HG03135 (cell line): Measurements from ENCODE around the gene NFATC3.
A peak's percentile ranks its signal among the peaks of the same experiment; 100 is the strongest.

ENCODE experiments used
- ATAC-seq: cut with Tn5 transposase; IDR thresholded peaks from one replicate; pipeline ENCODE4 v1.9.1; 2021; ENCODE audit warnings: mild to moderate bottlenecking, moderate library complexity; ENCODE audit not compliant: unreplicated experiment

NFATC3 gene

DNA sequence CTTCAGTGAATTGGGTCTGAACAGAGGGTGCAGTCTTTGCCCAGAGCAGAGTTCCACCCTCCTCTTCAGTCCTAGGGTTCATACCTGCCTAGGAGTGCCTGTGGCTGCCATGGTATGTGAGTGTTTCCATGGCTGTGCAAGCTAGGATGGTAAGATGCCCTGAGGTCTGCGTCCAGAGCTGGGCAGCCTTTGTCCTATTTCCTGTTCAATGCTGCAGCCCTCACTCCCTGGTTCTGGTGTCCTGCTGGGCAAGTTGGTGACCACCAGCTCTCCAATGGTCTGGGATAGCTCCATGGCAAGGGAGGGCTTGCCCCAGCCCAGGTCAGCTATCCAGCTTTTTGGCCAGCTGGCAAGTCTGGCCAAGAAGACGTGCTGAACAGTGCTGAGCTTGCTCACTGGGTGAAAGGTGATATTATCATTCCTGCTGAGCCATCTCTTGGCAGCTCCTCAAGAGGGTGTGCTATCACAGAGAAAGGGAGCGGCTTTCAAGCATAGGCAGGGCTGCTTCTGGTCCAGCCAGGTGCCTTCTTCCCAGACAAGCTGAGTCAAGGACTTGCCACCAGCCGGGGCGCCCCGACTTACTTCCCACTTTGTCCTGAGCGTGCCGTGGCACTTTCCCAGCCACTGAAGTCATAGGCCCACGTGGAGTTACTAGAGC lies 13.0 kb upstream of the NFATC3 start:
- no peak for ATAC-seq

GRCh38 chr16:68073902-68074760 lies 11.0 kb upstream of the NFATC3 start:
- ATAC-seq: peak; percentile 9

DNA sequence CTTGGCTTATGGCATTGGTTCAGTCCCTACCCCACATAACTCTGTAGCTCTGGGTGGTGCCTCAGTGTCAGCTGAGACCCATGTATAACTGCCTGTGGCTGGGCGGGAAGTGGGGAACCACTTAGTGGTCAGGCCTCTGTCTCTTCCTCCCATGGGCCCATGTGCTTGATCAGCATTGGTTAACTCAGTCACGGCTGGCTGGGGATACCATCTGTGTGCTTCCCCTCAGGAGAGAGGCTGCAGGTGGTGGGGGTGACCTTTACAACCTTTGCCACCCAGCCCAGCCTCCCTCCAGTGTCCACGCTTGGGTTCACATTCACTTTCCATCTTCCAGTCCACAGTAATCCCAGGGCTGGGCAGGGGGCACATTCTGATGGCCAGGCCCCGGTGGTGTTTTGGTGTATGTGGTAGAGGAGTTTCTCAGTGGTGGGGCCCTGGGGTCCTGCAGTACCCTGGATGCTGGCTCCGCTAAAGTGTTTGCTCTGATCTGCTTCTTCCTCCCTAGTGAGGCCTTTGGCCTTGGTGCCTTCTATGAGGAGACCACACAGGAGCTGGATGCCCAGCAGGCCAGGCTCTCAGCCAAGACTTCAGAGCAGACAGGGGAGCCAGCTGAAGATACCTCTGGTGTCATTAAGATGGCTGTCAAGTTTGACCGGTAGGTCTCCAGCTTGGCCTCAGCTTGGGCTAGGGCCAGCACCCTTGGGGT lies 10.2 kb upstream of the NFATC3 start:
- ATAC-seq: peak; percentile 68

- no peak for ATAC-seq
Measured at GRCh38 chr16:68075980-68076379, 9.2 kb upstream of the NFATC3 start.

DNA sequence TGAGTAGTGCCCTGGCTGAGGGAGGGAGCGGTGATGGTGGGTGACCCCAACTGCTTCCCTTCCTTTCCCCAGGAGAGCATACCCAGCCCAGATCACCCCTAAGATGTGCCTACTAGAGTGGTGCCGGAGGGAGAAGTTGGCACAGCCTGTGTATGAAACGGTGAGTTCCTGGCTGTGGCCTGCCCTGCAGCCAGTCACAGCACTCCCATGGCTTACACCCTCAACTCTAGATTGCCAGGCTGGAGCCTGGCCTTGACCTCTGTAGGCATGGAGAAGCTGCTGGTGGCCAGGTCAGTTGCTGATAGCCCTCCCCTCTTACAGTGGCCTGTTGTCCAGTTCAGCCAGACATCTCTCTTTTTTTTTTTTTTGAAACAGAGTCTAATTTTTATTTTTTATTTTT lies 8.6 kb upstream of the NFATC3 start:
- ATAC-seq: no peak

GRCh38 chr16:68077866-68078700 lies 7.1 kb upstream of the NFATC3 start:
- ATAC-seq: no peak

GRCh38 chr16:68078701-68079375 lies 6.3 kb upstream of the NFATC3 start:
- no peak for ATAC-seq

- ATAC-seq: no peak
Measured at GRCh38 chr16:68079376-68079625, 5.9 kb upstream of the NFATC3 start.

GRCh38 chr16:68079626-68080344 lies 5.4 kb upstream of the NFATC3 start:
- ATAC-seq: no peak

- ATAC-seq: no peak
Measured at GRCh38 chr16:68081861-68082628, 3.1 kb upstream of the NFATC3 start.

DNA sequence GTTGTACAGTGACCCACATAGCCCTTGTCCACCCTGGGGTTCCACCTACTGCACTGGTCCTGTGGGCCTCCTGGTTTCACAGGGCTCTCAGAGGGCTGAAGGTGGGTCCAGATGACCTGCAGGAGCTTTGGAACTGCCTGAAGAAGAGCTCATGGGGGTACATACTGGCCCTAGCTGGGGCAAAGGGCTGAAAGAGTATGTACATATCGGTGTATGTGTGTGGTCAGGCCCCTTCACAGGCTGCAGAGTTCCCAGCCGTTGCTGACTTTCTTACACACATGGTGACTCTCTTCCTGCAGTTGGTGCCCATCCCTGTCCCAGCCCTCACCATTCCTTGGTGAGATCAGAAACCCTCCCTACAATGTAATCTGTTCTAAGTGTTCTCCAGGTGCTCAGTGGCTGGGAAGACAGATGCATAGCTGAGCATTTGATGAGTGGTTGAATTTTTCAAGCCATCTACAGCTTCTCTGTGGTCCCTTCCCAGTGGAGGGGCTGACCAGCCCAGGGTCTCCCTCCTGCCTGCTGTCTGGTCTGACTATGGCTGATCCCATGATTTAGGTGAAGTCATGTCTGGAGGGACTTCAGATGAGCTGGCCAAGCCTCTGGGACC lies 2.4 kb upstream of the NFATC3 start:
- no peak for ATAC-seq

- no peak for ATAC-seq
Measured at GRCh38 chr16:68083239-68083781, 1.9 kb upstream of the NFATC3 start.

- ATAC-seq: no peak
Measured at GRCh38 chr16:68083861-68084503, 1.2 kb upstream of the NFATC3 start.

DNA sequence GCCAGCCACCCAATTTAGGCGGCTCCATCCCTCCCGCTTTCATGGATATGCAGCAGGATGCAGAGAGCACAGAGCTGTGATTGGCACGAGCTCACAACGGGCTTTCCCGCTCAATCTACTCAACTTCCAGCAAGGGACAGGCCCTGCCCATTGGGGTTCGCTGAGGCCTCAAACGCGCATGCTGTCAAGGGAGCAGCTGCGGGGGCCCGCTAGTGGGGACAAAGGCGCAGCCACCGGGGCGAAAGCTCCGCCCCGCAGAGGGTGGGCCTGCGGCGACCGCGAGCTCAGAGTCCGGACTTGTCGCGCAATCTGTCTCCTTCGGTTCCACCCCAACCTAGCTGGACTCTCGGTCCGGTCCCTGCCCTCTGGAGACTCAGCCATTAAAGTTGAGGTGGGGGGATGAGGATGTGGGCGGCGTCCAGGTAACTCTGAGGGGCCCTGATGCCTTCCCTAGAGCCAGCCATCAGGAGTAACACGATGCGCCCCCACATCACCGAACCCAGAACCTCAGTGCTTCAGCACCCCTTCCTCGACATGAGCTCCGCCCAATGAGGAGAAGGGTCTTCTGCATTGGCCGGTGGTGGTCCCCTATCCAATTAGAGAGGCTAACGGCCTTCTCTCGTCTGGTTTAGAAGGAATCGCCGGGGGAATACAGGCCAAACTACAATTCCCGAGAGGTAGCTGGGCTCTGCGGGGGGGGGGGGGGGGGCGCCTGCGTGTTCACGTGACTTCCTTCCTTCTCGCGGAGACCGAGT lies 489 bp upstream of the NFATC3 start:
- peak; percentile 59 for ATAC-seq

- ATAC-seq: no peak
Measured at GRCh38 chr16:68086336-68086841, 1.2 kb downstream of the NFATC3 start.

DNA sequence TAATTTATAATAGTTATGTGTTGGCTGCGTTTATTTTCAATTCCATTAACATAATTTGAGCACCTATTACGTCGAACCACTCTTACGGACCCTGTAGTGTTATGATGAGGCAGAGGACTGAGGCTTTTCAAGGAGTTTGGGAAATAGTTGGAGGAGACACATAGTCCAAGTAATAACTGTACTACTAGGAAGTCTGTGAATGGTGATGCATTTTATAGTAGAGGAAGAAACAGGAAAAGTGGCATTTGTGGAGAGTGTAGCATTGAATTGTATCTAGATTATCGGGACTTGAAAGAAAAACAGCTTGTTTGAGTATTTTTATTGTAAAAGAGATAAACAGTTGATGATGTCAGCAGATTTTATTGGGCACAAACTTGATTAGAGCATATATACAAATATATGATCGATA lies 1.7 kb downstream of the NFATC3 start:
- no peak for ATAC-seq

DNA sequence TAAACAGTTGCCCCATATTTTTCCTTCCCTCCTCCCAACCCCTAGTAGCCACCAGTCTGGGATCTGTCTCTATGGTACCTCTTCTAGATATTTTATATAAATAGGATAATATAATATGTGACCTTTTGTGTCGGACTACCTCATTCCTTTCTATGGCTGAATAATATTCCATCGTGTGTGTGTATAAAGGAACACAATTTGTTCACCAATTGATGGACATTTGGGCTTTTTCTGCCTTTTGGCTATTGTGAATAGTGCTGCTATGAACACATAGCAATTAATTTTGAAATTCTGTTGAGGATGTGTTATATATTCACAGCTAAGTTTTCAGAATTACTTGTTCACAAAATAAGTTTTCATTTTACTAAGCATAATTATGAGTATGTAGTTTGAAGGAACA lies 2.5 kb downstream of the NFATC3 start:
- ATAC-seq: no peak
